Neural progenitor cell (in vitro differentiated cells): ENCODE results near the gene SERPINA10. TPM values are rescaled to one million over a fixed set of nuclear protein-coding genes. Genes with fewer than 3 reads are reported as not detected.

Experiments used
- DNase-seq: peaks from one replicate; pipeline ENCODE4 v3.0.0-alpha.2; 2016; ENCODE audit warnings: low spot score
- H2AFZ ChIP-seq: fragments of 200-600 bp; sonication (generic); replicated peaks from 2 replicates; pipeline ENCODE4 v1.6.1; 2016; ENCODE audit warnings: antibody characterized with exemption
- H3F3A ChIP-seq: fragments of 200-600 bp; sonication (generic); 2 replicates; pipeline ENCODE4 v1.6.1; 2016; ENCODE audit warnings: antibody characterized with exemption, low read depth
- H3K27ac ChIP-seq: fragments of 200-600 bp; sonication (generic); 2 replicates; pipeline ENCODE4 v1.5.1; 2016; ENCODE audit warnings: mild to moderate bottlenecking
- H3K27me3 ChIP-seq: fragments of 200-600 bp; sonication (generic); 2 replicates; pipeline ENCODE4 v1.6.1; 2016; ENCODE audit warnings: mild to moderate bottlenecking, moderate library complexity
- H3K36me3 ChIP-seq: fragments of 200-600 bp; sonication (generic); 2 replicates; pipeline ENCODE4 v1.5.1; 2016
- H3K4me1 ChIP-seq: fragments of 200-600 bp; sonication (generic); 2 replicates; pipeline ENCODE4 v1.6.1; 2016; ENCODE audit warnings: mixed run types
- H3K4me2 ChIP-seq: fragments of 200-600 bp; sonication (generic); 2 replicates; pipeline ENCODE4 v1.6.1; 2016
- H3K4me3 ChIP-seq: fragments of 200-600 bp; sonication (generic); 2 replicates; pipeline ENCODE4 v1.5.1; 2016
- H3K79me2 ChIP-seq: fragments of 200-600 bp; sonication (generic); 2 replicates; pipeline ENCODE4 v1.6.1; 2016; ENCODE audit warnings: low read depth
- H3K9ac ChIP-seq: fragments of 200-600 bp; sonication (generic); 2 replicates; pipeline ENCODE4 v1.6.1; 2016
- H3K9me3 ChIP-seq: fragments of 200-600 bp; sonication (generic); 2 replicates; pipeline ENCODE4 v1.5.1; 2016; ENCODE audit warnings: low read depth
- H4K20me1 ChIP-seq: fragments of 200-600 bp; sonication (generic); 2 replicates; pipeline ENCODE4 v1.6.1; 2016; ENCODE audit warnings: low read depth
- H3K27ac Mint-ChIP-seq: 3 replicates; pipeline ENCODE4 v1.8.0; 2021; ENCODE audit warnings: mixed read lengths
- H3K27me3 Mint-ChIP-seq: 2 replicates; pipeline ENCODE4 v1.8.0; 2022; ENCODE audit warnings: low read depth, mild to moderate bottlenecking, inconsistent platforms, moderate library complexity, mixed read lengths; ENCODE audit not compliant: insufficient read depth
- H3K36me3 Mint-ChIP-seq: 3 replicates; pipeline ENCODE4 v1.8.0; 2021; ENCODE audit warnings: mixed read lengths
- H3K4me1 Mint-ChIP-seq: 3 replicates; pipeline ENCODE4 v1.8.0; 2021; ENCODE audit warnings: mixed read lengths
- H3K4me3 Mint-ChIP-seq: 3 replicates; pipeline ENCODE4 v1.8.0; 2021; ENCODE audit warnings: mild to moderate bottlenecking, moderate library complexity, mixed read lengths
- H3K9me3 Mint-ChIP-seq: 3 replicates; pipeline ENCODE4 v1.8.0; 2020; ENCODE audit warnings: mixed read lengths
- EZH2 ChIP-seq: fragments of 200-600 bp; sonication (generic); IDR thresholded peaks from 2 replicates; pipeline ENCODE4 v1.6.1; 2017; ENCODE audit warnings: antibody characterized with exemption, mild to moderate bottlenecking, moderate library complexity
- EZH2phosphoT487 ChIP-seq: fragments of 200-600 bp; sonication (generic); IDR thresholded peaks from 2 replicates; pipeline ENCODE4 v1.6.1; 2017; ENCODE audit warnings: antibody characterized with exemption
- total RNA-seq: library from RNA; depleted of rRNA; stranded (reverse); fragments of >200 nt; gene quantifications from 2 replicates; pipeline ENCODE4 v1.2.3, GENCODE V29; 2015; ENCODE audit warnings: low replicate concordance
- TF ChIP-seq, protein P1 (sequence below): fragments of 200-600 bp; sonication (generic); IDR thresholded peaks from 2 replicates; pipeline ENCODE4 v1.5.1; 2017; ENCODE audit warnings: antibody characterized with exemption, mild to moderate bottlenecking

Gene SERPINA10
- total RNA-seq, 1 donor from 2014 or later: not detected

DNA sequence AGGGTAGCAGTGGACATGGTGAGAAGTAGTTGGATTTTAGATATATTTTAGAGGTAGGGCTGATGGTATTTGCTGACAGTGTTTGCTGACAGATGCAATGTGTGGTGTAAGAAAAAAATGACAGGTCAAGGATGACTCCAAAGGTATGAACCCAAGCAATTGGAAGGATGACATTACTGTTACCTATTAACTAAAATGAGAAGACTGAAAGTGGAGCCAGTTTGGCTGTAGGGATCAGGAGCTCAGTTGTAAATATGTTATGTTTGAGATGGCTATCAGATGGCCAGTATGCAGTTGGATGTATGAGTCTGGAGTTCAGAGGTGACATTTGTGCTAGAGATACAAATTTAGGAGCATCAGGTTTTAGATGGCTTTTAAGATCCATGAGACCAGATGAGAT is 47.5 kb upstream of the SERPINA10 start:
- Histone ChIP-seq H3F3A (no peaks in the 10 kb centered on the region), H2AFZ (no peak overlapping the region), H3K4me1 (no peaks in the 10 kb centered on the region), H3K9ac (no peak overlapping the region), H3K4me3 (no peak overlapping the region), H3K4me2 (no peak overlapping the region), H3K36me3 (no peaks in the 10 kb centered on the region), H3K27ac (no peak overlapping the region), H3K9me3 (no peaks in the 10 kb centered on the region), H4K20me1 (no peaks in the 10 kb centered on the region), H3K79me2 (no peaks in the 10 kb centered on the region), H3K27me3 (no peaks in the 10 kb centered on the region)
- no peak for DNase-seq
- Mint-ChIP-seq H3K4me1 (no peaks in the 10 kb centered on the region), H3K27ac (no peak overlapping the region), H3K9me3 (peaks cover 3% of the 10 kb centered on the region), H3K4me3 (no peak overlapping the region), H3K36me3 (no peaks in the 10 kb centered on the region), H3K27me3 (peaks cover 5% of the 10 kb centered on the region)
- TF ChIP-seq EZH2phosphoT487: no peak
- no peak for TF ChIP-seq EZH2
- TF ChIP-seq, protein P1, sequence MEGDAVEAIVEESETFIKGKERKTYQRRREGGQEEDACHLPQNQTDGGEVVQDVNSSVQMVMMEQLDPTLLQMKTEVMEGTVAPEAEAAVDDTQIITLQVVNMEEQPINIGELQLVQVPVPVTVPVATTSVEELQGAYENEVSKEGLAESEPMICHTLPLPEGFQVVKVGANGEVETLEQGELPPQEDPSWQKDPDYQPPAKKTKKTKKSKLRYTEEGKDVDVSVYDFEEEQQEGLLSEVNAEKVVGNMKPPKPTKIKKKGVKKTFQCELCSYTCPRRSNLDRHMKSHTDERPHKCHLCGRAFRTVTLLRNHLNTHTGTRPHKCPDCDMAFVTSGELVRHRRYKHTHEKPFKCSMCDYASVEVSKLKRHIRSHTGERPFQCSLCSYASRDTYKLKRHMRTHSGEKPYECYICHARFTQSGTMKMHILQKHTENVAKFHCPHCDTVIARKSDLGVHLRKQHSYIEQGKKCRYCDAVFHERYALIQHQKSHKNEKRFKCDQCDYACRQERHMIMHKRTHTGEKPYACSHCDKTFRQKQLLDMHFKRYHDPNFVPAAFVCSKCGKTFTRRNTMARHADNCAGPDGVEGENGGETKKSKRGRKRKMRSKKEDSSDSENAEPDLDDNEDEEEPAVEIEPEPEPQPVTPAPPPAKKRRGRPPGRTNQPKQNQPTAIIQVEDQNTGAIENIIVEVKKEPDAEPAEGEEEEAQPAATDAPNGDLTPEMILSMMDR: no peak

DNA sequence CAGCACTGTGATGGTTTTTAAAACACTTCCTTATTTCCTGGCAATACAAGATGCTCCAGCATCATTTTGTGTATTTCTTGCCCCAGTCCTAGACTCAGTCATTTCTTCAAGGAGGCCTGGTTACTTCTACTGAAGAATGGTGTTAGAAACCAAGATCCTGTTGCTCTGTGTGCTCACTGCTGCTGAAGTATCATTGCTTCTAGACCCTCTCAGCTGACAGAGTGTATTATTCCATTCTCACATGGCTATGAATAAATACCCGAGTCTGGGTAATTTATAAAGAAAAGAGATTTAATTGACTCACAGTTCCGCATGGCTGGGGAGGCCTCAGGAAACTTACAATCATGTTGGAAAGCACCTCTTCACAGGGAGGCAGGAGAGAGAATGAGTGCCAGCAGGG is 45.0 kb upstream of the SERPINA10 start:
- H3K9ac ChIP-seq: no peak overlapping the region
- H3K27me3 Mint-ChIP-seq: peaks cover 5% of the 10 kb centered on the region
- TF ChIP-seq, protein P1: no peak
- TF ChIP-seq EZH2phosphoT487 (no peak), EZH2 (no peak)
- no peaks in the 10 kb centered on the region for H3K27me3 ChIP-seq
- H4K20me1 ChIP-seq: no peaks in the 10 kb centered on the region
- no peak overlapping the region for H3K4me3 ChIP-seq
- H3K4me1 Mint-ChIP-seq: no peaks in the 10 kb centered on the region
- no peak overlapping the region for H3K27ac Mint-ChIP-seq
- H3K9me3 ChIP-seq: no peaks in the 10 kb centered on the region
- DNase-seq: no peak
- no peaks in the 10 kb centered on the region for H3K36me3 ChIP-seq
- no peaks in the 10 kb centered on the region for H3K79me2 ChIP-seq
- no peak overlapping the region for H3K4me3 Mint-ChIP-seq
- H3K36me3 Mint-ChIP-seq: no peaks in the 10 kb centered on the region
- H3K9me3 Mint-ChIP-seq: peaks cover 5% of the 10 kb centered on the region
- no peaks in the 10 kb centered on the region for H3F3A ChIP-seq
- H2AFZ ChIP-seq: no peak overlapping the region
- H3K4me2 ChIP-seq: no peak overlapping the region
- no peak overlapping the region for H3K27ac ChIP-seq
- H3K4me1 ChIP-seq: no peaks in the 10 kb centered on the region

DNA sequence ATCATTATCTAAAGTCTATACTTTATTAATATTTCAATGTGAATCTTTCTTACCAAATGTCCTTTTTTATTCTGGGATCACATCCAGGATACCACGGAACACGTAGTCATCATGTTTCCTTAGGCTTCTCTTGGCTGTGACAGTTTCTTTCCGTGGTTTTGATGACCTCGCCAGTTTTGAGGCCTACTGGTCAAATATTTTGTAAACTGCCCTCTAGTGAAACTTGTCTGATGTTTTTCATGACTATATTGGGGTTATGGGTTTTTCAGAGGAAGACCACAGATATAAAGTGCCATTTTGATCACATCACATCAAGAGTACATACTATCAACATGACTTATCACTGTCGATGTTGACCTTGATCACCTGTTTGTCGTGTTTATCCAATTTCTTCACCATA is 44.2 kb upstream of the SERPINA10 start:
- Histone ChIP-seq H3K79me2 (no peaks in the 10 kb centered on the region), H3K9ac (no peak overlapping the region), H2AFZ (no peak overlapping the region), H3K4me3 (no peak overlapping the region), H3K9me3 (no peaks in the 10 kb centered on the region), H3K4me2 (no peak overlapping the region), H3K36me3 (no peaks in the 10 kb centered on the region), H4K20me1 (no peaks in the 10 kb centered on the region), H3F3A (no peaks in the 10 kb centered on the region), H3K27me3 (no peaks in the 10 kb centered on the region), H3K4me1 (no peaks in the 10 kb centered on the region), H3K27ac (no peak overlapping the region)
- H3K36me3 Mint-ChIP-seq: no peaks in the 10 kb centered on the region
- no peaks in the 10 kb centered on the region for H3K4me1 Mint-ChIP-seq
- H3K9me3 Mint-ChIP-seq: peaks cover 5% of the 10 kb centered on the region
- no peak for DNase-seq
- H3K27ac Mint-ChIP-seq: no peak overlapping the region
- TF ChIP-seq, protein P1: no peak
- no peak for TF ChIP-seq EZH2
- no peak for TF ChIP-seq EZH2phosphoT487
- peaks cover 3% of the 10 kb centered on the region for H3K27me3 Mint-ChIP-seq
- H3K4me3 Mint-ChIP-seq: no peak overlapping the region

DNA sequence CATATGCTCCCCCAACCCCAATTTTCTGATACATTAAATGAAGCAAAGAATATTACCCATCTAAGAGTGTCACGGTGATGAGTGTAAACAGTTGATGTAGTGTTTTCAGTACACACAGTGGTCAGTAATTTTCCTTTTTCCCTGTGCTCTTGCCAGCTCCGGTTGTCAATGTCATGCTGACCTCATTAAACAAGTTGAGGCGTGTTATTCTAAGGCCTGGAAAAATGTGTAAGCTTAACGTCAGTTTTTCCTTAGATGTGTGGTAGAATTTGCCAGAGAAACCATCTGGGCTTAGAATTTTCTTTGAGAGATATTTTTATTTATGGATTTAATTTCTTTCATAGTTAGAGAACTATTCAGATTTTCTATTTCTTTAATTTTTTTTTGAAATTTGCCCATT is 41.8 kb upstream of the SERPINA10 start:
- TF ChIP-seq, protein P1: no peak
- TF ChIP-seq EZH2: no peak
- TF ChIP-seq EZH2phosphoT487: no peak
- H3K9me3 Mint-ChIP-seq: peaks cover 5% of the 10 kb centered on the region

More for the DNA sequence above, 41.8 kb upstream of the SERPINA10 start:
- H3K4me3 Mint-ChIP-seq: no peak overlapping the region
- H3K36me3 Mint-ChIP-seq: no peaks in the 10 kb centered on the region
- Histone ChIP-seq H3K9me3 (no peaks in the 10 kb centered on the region), H3K9ac (no peak overlapping the region), H3K27ac (no peak overlapping the region), H3K79me2 (no peaks in the 10 kb centered on the region), H2AFZ (no peak overlapping the region), H3K4me2 (no peak overlapping the region), H3K27me3 (no peaks in the 10 kb centered on the region), H3K36me3 (no peaks in the 10 kb centered on the region), H4K20me1 (no peaks in the 10 kb centered on the region), H3F3A (no peaks in the 10 kb centered on the region), H3K4me1 (no peaks in the 10 kb centered on the region), H3K4me3 (no peak overlapping the region)
- DNase-seq: no peak
- no peaks in the 10 kb centered on the region for H3K4me1 Mint-ChIP-seq
- H3K27me3 Mint-ChIP-seq: peaks cover under 1% of the 10 kb centered on the region
- H3K27ac Mint-ChIP-seq: no peak overlapping the region
